ENCODE data around the gene SMC1B.
"Not testable (repeated sequence)": the region's sequence is repeated elsewhere in the genome, so short reads cannot be mapped to it uniquely, and the experiment has no call there.

DNA sequence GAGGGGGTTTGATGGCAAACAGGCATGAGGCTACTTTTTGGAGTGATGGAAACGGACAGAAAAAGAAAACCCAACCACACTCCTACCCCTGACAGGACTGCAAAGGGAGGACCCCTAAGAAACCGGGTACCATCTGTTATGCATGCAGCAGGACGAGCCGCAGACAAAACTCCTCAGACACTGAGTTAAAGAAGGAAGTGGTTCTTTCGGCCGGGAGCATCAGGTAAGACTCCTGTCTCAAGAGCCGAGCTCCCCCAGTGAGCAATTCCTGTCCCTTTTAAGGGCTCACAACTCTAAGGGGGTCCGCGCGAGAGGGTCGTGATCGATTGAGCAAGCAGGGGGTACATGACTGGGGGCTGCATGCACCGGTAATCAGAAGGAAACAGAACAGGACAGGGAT lies 27.3 kb upstream of the SMC1B start:
- TF ChIP-seq CTCF (IDR thresholded peaks at IDR 0.05; ENCODE audit: low read length); EZH2 (IDR thresholded peaks at IDR 0.05; ENCODE audit: borderline replicate concordance, low read length): not testable (repeated sequence)
